GM23248 (cell line): ENCODE data around the gene IGF2BP1. TPM values are rescaled to one million over a fixed set of nuclear protein-coding genes. Genes with fewer than 3 reads are reported as not detected.

ENCODE experiments used
- DNase-seq: peaks from one replicate; pipeline ENCODE4 v3.0.0-alpha.2; 2015
- H2AFZ ChIP-seq: fragments of 200-600 bp; sonication (generic); 2 replicates; pipeline ENCODE4 v1.6.1; 2016; ENCODE audit warnings: antibody characterized with exemption
- H3F3A ChIP-seq: fragments of 200-600 bp; sonication (generic); 2 replicates; pipeline ENCODE4 v1.6.1; 2016; ENCODE audit warnings: mild to moderate bottlenecking, antibody characterized with exemption, mixed run types; ENCODE audit not compliant: insufficient read depth
- H3K27ac ChIP-seq: fragments of 200-600 bp; sonication (generic); 2 replicates; pipeline ENCODE4 v1.5.1; 2016; ENCODE audit warnings: mild to moderate bottlenecking
- H3K27me3 ChIP-seq: fragments of 200-600 bp; sonication (generic); replicated peaks from 2 replicates; pipeline ENCODE4 v1.6.1; 2016; ENCODE audit warnings: mild to moderate bottlenecking; ENCODE audit not compliant: insufficient read depth
- H3K36me3 ChIP-seq: fragments of 200-600 bp; sonication (generic); 2 replicates; pipeline ENCODE4 v1.6.1; 2016; ENCODE audit warnings: low read depth, mild to moderate bottlenecking
- H3K4me1 ChIP-seq: fragments of 200-600 bp; sonication (generic); 2 replicates; pipeline ENCODE4 v1.6.1; 2016; ENCODE audit warnings: mild to moderate bottlenecking; ENCODE audit not compliant: insufficient read depth
- H3K4me2 ChIP-seq: fragments of 200-600 bp; sonication (generic); one replicate; pipeline ENCODE4 v1.6.1; 2016; ENCODE audit warnings: mild to moderate bottlenecking; ENCODE audit not compliant: unreplicated experiment
- H3K4me3 ChIP-seq: fragments of 200-600 bp; sonication (generic); 2 replicates; pipeline ENCODE4 v1.5.1; 2016; ENCODE audit warnings: mild to moderate bottlenecking
- H3K79me2 ChIP-seq: fragments of 200-600 bp; sonication (generic); 2 replicates; pipeline ENCODE4 v1.6.1; 2016; ENCODE audit warnings: mild to moderate bottlenecking; ENCODE audit not compliant: insufficient read depth
- H3K9ac ChIP-seq: fragments of 200-600 bp; sonication (generic); 2 replicates; pipeline ENCODE4 v1.6.1; 2016; ENCODE audit warnings: mild to moderate bottlenecking
- H3K9me2 ChIP-seq: fragments of 200-600 bp; sonication (generic); 2 replicates; pipeline ENCODE4 v1.6.1; 2016; ENCODE audit warnings: mixed run types, mild to moderate bottlenecking, moderate library complexity; ENCODE audit not compliant: insufficient read depth
- H3K9me3 ChIP-seq: fragments of 200-600 bp; sonication (generic); one replicate; pipeline ENCODE4 v1.6.1; 2017; ENCODE audit warnings: low read depth
- H4K20me1 ChIP-seq: fragments of 200-600 bp; sonication (generic); 2 replicates; pipeline ENCODE4 v1.6.0; 2016; ENCODE audit not compliant: insufficient read depth
- EZH2 ChIP-seq: fragments of 200-600 bp; sonication (generic); IDR thresholded peaks from 2 replicates; pipeline ENCODE4 v1.6.1; 2018; ENCODE audit warnings: antibody characterized with exemption, mild to moderate bottlenecking; ENCODE audit not compliant: insufficient read depth, poor library complexity, severe bottlenecking
- EZH2phosphoT487 ChIP-seq: fragments of 200-600 bp; sonication (generic); IDR thresholded peaks from 2 replicates; pipeline ENCODE4 v1.6.1; 2018; ENCODE audit warnings: antibody characterized with exemption, moderate library complexity, mild to moderate bottlenecking, low read depth; ENCODE audit not compliant: insufficient read depth
- WGBS, 2 experiments: methylation state at CpG; one replicate each; pipeline ENCODE4 v1.1.6; 2015 to 2017; ENCODE audit warnings: low lambda C conversion rate in 2 of 2, low coverage in 1 of 2; ENCODE audit errors: missing lambda C conversion rate in 2 of 2; 5-methylcytosine and 5-hydroxymethylcytosine counted together
- in situ Hi-C: fragments of 300-500 bp; cut with MboI; formaldehyde crosslinking; loops from 2 replicates; pipeline ENCODE4 v1.15.0; 2020
- polyA plus RNA-seq: library from polyadenylated mRNA; unstranded; fragments of >200 nt; fragmentation: Nextera tagmentation; extraction: Ambion mirVana; gene quantifications from 2 replicates; pipeline ENCODE4 v1.2.1, GENCODE V29; 2016
- total RNA-seq: library from RNA; depleted of rRNA; stranded (reverse); fragments of >200 nt; shearing (Covaris generic); gene quantifications from 2 replicates; pipeline ENCODE4 v1.2.3, GENCODE V29; 2014

Gene IGF2BP1
- total and polyA plus RNA-seq, 2 experiments from 2014 or later = 4.3 to 8.1 TPM

- Histone ChIP-seq H3K27ac (peak overlapping the region; percentile 44; the same call in 1 of the 2 replicates), H3K27me3 (peaks cover 5% of the 10 kb centered on the region; the same call in 1 of the 2 replicates), H3K79me2 (peaks cover 70% of the 10 kb centered on the region)
Observed at GRCh38 chr17:49012769-49013255, 15.6 kb downstream of the IGF2BP1 start.

DNA sequence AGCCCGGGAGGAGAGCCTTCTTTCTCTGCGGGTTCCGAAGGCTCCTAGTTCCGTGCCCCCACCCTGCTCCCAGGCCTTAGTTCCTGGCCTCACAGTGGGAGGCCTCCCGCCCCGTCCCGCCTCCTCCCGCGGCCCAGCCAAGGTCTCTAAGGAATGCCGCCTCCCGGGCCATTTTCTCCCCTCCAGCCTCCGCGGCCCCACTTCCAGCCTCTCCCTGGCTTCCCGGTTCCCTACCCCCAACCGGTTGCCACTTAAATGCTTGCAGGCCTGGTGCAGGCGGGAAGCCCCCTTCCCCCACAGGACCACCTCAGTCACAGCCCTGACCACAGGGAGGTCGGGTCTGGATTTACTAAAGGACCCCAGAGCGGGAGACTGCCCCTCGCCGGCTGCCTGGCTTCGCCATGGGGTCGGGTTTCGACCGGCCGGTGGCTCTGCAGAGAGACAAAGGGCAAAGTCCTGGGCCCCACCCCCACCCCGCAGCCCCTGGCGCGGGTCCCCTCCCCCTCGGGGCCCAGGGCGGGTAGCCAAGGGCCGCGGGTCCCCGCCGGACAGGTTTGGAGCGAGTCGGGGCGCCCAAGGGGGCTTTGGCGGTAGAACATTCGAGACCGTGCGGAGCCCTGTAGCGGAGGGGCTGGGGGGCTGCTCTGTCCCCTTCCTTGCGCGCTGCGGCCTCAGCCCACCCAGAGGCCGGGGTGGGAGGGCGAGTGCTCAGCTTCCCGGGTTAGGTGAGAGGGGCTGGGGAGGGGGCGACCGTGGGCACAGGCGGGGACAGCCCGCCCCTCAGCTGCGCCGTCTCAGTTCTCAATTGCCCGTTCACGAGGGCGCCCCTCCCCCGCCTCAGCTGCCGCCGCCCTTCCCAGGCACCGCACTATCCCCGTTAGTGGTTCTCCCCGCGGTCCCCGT is 16.4 kb downstream of the IGF2BP1 start:
- TF ChIP-seq EZH2phosphoT487 (no peak), EZH2 (peak; percentile 49)
- Histone ChIP-seq H3K36me3 (no peaks in the 10 kb centered on the region), H3K9ac (peak overlapping the region; percentile 52), H4K20me1 (no peaks in the 10 kb centered on the region), H3K4me1 (peaks cover 16% of the 10 kb centered on the region), H3K4me2 (peak overlapping the region; percentile 71), H3K9me2 (no peaks in the 10 kb centered on the region), H3F3A (no peaks in the 10 kb centered on the region; the same call in 1 of the 2 replicates), H3K27ac (peak overlapping the region; percentile 48), H2AFZ (peak overlapping the region; percentile 68), H3K9me3 (no peaks in the 10 kb centered on the region), H3K4me3 (peak overlapping the region; percentile 62), H3K27me3 (0 out of 2 replicates have a peak, but pooled peaks cover 4% of the 10 kb centered on the region), H3K79me2 (peaks cover 70% of the 10 kb centered on the region)
- peak; percentile 58 for DNase-seq
- 3 to 4% methylated on average over 29 to 54 of the region's 65 CpGs for WGBS, 2 experiments
- in situ Hi-C loops = no loop called here

More at GRCh38 chr17:49012769-49013255, 15.6 kb downstream of the IGF2BP1 start:
- no peak for TF ChIP-seq EZH2
- no peak for TF ChIP-seq EZH2phosphoT487
- Histone ChIP-seq H3K9ac (peak overlapping the region; percentile 52), H2AFZ (peak overlapping the region; percentile 55; the same call in 1 of the 2 replicates), H3K36me3 (no peaks in the 10 kb centered on the region), H3K9me2 (no peaks in the 10 kb centered on the region), H4K20me1 (no peaks in the 10 kb centered on the region), H3K4me1 (peaks cover 16% of the 10 kb centered on the region), H3K4me3 (peak overlapping the region; percentile 62), H3K4me2 (peak overlapping the region; percentile 71), H3F3A (no peaks in the 10 kb centered on the region; the same call in 1 of the 2 replicates), H3K9me3 (no peaks in the 10 kb centered on the region)
- in situ Hi-C loops = no loop called here
- DNase-seq = no peak
- 57 to 61% methylated on average over 9 of the region's 9 CpGs for WGBS, 2 experiments

DNA sequence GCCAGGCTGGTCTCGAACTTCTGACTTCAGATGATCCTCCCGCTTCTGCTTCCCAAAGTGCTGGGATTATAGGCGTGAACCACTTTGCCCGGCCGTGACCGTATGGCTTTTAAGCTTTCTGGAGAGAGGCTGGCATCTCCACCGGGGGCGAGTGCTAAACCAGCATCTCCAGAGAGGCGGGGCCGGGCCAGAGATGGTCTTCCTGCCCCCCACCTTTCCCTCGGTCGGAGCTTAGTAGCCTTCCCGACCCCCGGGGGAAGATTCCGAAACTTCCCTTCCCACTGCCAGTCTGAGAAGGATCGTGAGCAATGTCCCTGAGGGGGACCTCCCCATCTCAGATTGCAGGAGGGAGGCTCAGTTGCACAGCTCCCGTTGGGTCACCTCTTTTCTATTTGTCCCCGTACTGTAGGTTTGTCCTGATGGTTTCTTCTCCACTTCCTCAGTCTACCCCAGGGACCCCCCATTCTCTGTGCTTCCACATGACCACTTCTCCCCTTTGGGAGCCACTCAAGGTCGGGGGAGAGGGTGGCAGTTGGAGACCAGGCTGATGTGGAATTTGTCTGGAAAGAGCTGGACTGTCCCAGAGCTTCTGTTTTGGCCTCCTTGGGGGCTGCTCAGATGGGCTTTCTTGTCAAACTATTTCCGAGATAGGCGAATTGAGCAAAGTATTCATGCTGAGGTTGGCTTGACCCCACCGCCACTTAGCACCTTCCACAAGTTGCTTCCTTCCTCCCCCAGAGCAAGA is 18.2 kb downstream of the IGF2BP1 start:
- Histone ChIP-seq H3F3A (no peaks in the 10 kb centered on the region; the same call in 1 of the 2 replicates), H3K79me2 (peaks cover 67% of the 10 kb centered on the region), H3K36me3 (no peaks in the 10 kb centered on the region), H3K9me3 (no peaks in the 10 kb centered on the region), H3K27ac (no peak overlapping the region; the same call in 1 of the 2 replicates), H2AFZ (no peak overlapping the region), H3K4me1 (peaks cover 16% of the 10 kb centered on the region), H3K4me2 (peak overlapping the region; percentile 65), H4K20me1 (no peaks in the 10 kb centered on the region), H3K27me3 (0 out of 2 replicates have a peak, but pooled peaks cover 4% of the 10 kb centered on the region), H3K9me2 (no peaks in the 10 kb centered on the region), H3K9ac (no peak overlapping the region), H3K4me3 (no peak overlapping the region)
- 79 to 80% methylated on average over 18 to 22 of the region's 22 CpGs for WGBS, 2 experiments
- in situ Hi-C loops = no loop called here
- no peak for DNase-seq
- TF ChIP-seq EZH2phosphoT487 (no peak), EZH2 (no peak)
